ENCODE measurements around the gene KCNN3.

The KCNN3 gene

DNA sequence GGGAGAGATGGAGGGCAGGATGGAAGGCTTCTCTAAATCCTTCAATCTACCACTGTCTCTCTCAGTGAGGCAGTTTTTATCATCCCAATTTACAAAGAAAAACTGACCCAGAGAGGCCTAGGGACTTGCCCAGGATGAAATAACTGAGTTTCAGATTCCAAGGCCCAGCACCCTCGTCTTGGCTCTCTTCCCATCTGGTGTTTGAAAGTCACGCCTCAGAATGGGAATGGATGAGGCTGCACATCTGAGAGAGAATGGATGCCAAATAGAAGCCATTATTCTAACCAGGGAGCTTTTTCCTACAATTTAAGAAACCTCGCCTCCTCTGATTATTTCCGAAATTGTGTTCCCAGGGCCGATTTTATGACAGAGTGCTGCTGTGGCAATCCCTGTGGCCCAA, 10.6 kb upstream of the KCNN3 start:
- TF ChIP-seq ZNF558 (tag by site-specific recombination; IDR thresholded peaks at IDR 0.05) (no peak), ZNF521 (tag by site-specific recombination; IDR thresholded peaks at IDR 0.05) (no peak), ZNF2 (tag by site-specific recombination; IDR thresholded peaks at IDR 0.05) (no peak), YY2 (tag by site-specific recombination; IDR thresholded peaks at IDR 0.05) (no peak), KLF8 (tag by site-specific recombination; IDR thresholded peaks at IDR 0.05) (no peak), ZBTB17 (tag by site-specific recombination; IDR thresholded peaks at IDR 0.05) (no peak), MEIS1 (CRISPR knock-in tag; IDR thresholded peaks at IDR 0.05; ENCODE audit: borderline replicate concordance) (no peak), ZNF202 (tag by site-specific recombination; IDR thresholded peaks at IDR 0.05; ENCODE audit: borderline replicate concordance) (no peak), GFI1B (tag by site-specific recombination; IDR thresholded peaks at IDR 0.05) (no peak), TRIM28 (IDR thresholded peaks at IDR 0.05; ENCODE audit: borderline replicate concordance, low read length) (no peak), WT1 (tag by site-specific recombination; IDR thresholded peaks at IDR 0.05) (no peak), REPIN1 (tag by site-specific recombination; IDR thresholded peaks at IDR 0.05; ENCODE audit: low read depth) (no peak)
- TF ChIP-seq, protein P1, sequence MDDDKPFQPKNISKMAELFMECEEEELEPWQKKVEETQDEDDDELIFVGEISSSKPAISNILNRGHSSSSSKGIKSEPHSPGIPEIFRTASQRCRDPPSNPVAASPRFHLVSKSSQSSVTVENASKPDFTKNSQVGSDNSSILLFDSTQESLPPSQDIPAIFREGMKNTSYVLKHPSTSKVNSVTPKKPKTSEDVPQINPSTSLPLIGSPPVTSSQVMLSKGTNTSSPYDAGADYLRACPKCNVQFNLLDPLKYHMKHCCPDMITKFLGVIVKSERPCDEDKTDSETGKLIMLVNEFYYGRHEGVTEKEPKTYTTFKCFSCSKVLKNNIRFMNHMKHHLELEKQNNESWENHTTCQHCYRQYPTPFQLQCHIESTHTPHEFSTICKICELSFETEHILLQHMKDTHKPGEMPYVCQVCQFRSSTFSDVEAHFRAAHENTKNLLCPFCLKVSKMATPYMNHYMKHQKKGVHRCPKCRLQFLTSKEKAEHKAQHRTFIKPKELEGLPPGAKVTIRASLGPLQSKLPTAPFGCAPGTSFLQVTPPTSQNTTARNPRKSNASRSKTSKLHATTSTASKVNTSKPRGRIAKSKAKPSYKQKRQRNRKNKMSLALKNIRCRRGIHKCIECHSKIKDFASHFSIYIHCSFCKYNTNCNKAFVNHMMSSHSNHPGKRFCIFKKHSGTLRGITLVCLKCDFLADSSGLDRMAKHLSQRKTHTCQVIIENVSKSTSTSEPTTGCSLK (tag by site-specific recombination; IDR thresholded peaks at IDR 0.05): no peak
- TF ChIP-seq, protein P2, sequence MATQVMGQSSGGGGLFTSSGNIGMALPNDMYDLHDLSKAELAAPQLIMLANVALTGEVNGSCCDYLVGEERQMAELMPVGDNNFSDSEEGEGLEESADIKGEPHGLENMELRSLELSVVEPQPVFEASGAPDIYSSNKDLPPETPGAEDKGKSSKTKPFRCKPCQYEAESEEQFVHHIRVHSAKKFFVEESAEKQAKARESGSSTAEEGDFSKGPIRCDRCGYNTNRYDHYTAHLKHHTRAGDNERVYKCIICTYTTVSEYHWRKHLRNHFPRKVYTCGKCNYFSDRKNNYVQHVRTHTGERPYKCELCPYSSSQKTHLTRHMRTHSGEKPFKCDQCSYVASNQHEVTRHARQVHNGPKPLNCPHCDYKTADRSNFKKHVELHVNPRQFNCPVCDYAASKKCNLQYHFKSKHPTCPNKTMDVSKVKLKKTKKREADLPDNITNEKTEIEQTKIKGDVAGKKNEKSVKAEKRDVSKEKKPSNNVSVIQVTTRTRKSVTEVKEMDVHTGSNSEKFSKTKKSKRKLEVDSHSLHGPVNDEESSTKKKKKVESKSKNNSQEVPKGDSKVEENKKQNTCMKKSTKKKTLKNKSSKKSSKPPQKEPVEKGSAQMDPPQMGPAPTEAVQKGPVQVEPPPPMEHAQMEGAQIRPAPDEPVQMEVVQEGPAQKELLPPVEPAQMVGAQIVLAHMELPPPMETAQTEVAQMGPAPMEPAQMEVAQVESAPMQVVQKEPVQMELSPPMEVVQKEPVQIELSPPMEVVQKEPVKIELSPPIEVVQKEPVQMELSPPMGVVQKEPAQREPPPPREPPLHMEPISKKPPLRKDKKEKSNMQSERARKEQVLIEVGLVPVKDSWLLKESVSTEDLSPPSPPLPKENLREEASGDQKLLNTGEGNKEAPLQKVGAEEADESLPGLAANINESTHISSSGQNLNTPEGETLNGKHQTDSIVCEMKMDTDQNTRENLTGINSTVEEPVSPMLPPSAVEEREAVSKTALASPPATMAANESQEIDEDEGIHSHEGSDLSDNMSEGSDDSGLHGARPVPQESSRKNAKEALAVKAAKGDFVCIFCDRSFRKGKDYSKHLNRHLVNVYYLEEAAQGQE (tag by site-specific recombination; IDR thresholded peaks at IDR 0.05): no peak
- CTCF ChIA-PET: interaction anchor here (0.6 to 1.1 kb wide), 2 partner anchors 15 to 25 kb away, joined by 3 read pairs; no protein-coding TSS in a partner anchor
- H3K4me1 ChIP-seq (ENCODE audit: control insufficient read depth, insufficient read depth, low read length): no peaks in the 10 kb centered on the region
- no peak overlapping the region for H3K4me3 ChIP-seq (ENCODE audit: low read depth, low read length)
- H3K9me3 ChIP-seq (ENCODE audit: control insufficient read depth, insufficient read depth, low read depth, low read length): no peaks in the 10 kb centered on the region
- H3K27ac ChIP-seq (ENCODE audit: extremely low read depth, low read depth, low read length): no peak overlapping the region
- POLR2A ChIA-PET: no interaction called here
- no peaks in the 10 kb centered on the region for H3K36me3 ChIP-seq (ENCODE audit: control insufficient read depth in 2 of 2, insufficient read depth in 1 of 2, low read length in 2 of 2)

DNA sequence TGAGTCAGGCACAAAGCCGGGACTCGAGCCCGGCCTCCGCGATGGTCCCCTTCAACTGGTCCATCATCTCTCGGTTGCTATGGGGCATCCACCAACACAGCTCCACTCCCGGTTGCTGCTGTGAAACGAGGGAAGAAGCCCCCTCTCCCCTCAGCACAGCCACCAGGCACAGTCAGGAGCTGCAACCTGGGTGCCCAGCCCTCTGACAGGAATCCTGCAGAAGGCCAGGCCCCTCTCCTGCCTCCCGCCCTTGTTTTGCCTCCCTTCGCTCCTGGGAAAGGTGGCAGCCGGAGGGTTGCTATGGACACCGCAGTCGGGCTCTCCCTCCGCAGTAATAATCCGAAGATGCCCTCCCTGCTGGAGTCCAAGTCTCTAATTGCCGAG, 8.9 kb upstream of the KCNN3 start:
- ChIA-PET CTCF (interaction anchor here (0.6 to 5.0 kb wide), 39 partner anchors 9 to 714 kb away, joined by 3 to 35 read pairs (median 4); partner anchors contain the start of genes ATP8B2 and KCNN3), POLR2A (interaction anchor here (1.2 kb wide), 1 partner anchor 9 kb away, joined by 4 read pairs; the partner anchor contains the start of gene KCNN3)
- Histone ChIP-seq H3K4me1 (ENCODE audit: control insufficient read depth, insufficient read depth, low read length) (no peaks in the 10 kb centered on the region), H3K36me3 (ENCODE audit: control insufficient read depth in 2 of 2, insufficient read depth in 1 of 2, low read length in 2 of 2) (no peaks in the 10 kb centered on the region), H3K4me3 (ENCODE audit: low read depth, low read length) (no peak overlapping the region), H3K9me3 (ENCODE audit: control insufficient read depth, insufficient read depth, low read depth, low read length) (no peaks in the 10 kb centered on the region), H3K27ac (ENCODE audit: extremely low read depth, low read depth, low read length) (no peak overlapping the region)
- no peak for TF ChIP-seq HOXC10 (CRISPR knock-in tag; IDR thresholded peaks at IDR 0.05)
- TF ChIP-seq ZFP41 (tag by site-specific recombination; IDR thresholded peaks at IDR 0.05; ENCODE audit: borderline replicate concordance): no peak
- no peak for TF ChIP-seq ZBTB7A (tag by site-specific recombination; IDR thresholded peaks at IDR 0.05; ENCODE audit: low read depth)
